K562 (cell line): ENCODE measurements around the gene HRAS. TPM values are rescaled to one million over a fixed set of nuclear protein-coding genes. Genes with fewer than 3 reads are reported as not detected.

Experiments used
- BRF2 ChIP-seq: IDR thresholded peaks from 3 replicates; pipeline ENCODE4 v1.6.1; 2011; ENCODE audit warnings: borderline replicate concordance, mild to moderate bottlenecking; ENCODE audit not compliant: insufficient read length, insufficient read depth
- CTBP1 ChIP-seq: fragments of 450-650 bp; IDR thresholded peaks from 2 replicates; pipeline ENCODE4 v1.6.1; 2016; ENCODE audit warnings: borderline replicate concordance
- DNMT1 ChIP-seq: fragments of 450-650 bp; IDR thresholded peaks from 2 replicates; pipeline ENCODE4 v1.6.1; 2016; ENCODE audit warnings: antibody characterized with exemption, mild to moderate bottlenecking
- E2F6 ChIP-seq, 2 experiments: IDR thresholded peaks; 2 replicates each; pipeline ENCODE4 v1.6.1; 2011; ENCODE audit warnings: borderline replicate concordance in 1 of 2, control low read depth in 1 of 2, low read depth in 1 of 2, low read length in 1 of 2, mild to moderate bottlenecking in 1 of 2, mixed read lengths in 1 of 2, moderate library complexity in 1 of 2; ENCODE audit not compliant: insufficient read depth in 1 of 2, insufficient read length in 1 of 2, poor library complexity in 1 of 2, severe bottlenecking in 1 of 2; ENCODE audit errors: extremely low read depth in 1 of 2
- HLTF ChIP-seq: fragments of 450-650 bp; IDR thresholded peaks from 2 replicates; pipeline ENCODE4 v1.6.1; 2016
- HMG20A ChIP-seq: fragments of 450-650 bp; formaldehyde crosslinking; conservative IDR thresholded peaks from 2 replicates; pipeline ENCODE4 v1.4.0; 2020; ENCODE audit warnings: mild to moderate bottlenecking, mixed read lengths
- IRF9 ChIP-seq: fragments of 450-650 bp; IDR thresholded peaks from 2 replicates; pipeline ENCODE4 v1.6.1; 2016; ENCODE audit warnings: missing biosample characterization, missing genetic modification characterization
- JUNB ChIP-seq: fragments of 450-650 bp; formaldehyde crosslinking; conservative IDR thresholded peaks from 2 replicates; pipeline ENCODE4 v1.4.0; 2020; ENCODE audit warnings: mild to moderate bottlenecking
- KLF10 ChIP-seq: fragments of 250-450 bp; sonication (Bioruptor Pico); IDR thresholded peaks from 2 replicates; pipeline ENCODE4 v1.6.1; 2021; ENCODE audit warnings: matching md5 sums
- MECOM ChIP-seq: fragments of 250-450 bp; sonication (Bioruptor Pico); IDR thresholded peaks from 2 replicates; pipeline ENCODE4 v1.8.0; 2022; ENCODE audit warnings: inconsistent platforms
- NCOA6 ChIP-seq: fragments of 450-650 bp; IDR thresholded peaks from 2 replicates; pipeline ENCODE4 v1.6.1; 2017; ENCODE audit warnings: mild to moderate bottlenecking
- PKNOX1 ChIP-seq: fragments of 450-650 bp; IDR thresholded peaks from 2 replicates; pipeline ENCODE4 v1.6.1; 2016
- PYGO2 ChIP-seq: fragments of 450-650 bp; IDR thresholded peaks from 2 replicates; pipeline ENCODE4 v1.6.1; 2016; ENCODE audit warnings: mild to moderate bottlenecking, missing genetic modification characterization, moderate library complexity, missing compliant biosample characterization
- SMARCA4 ChIP-seq: fragments of 450-650 bp; IDR thresholded peaks from 2 replicates; pipeline ENCODE4 v1.6.1; 2016
- TAF7 ChIP-seq: fragments of 450-650 bp; IDR thresholded peaks from 2 replicates; pipeline ENCODE4 v1.6.1; 2016; ENCODE audit warnings: missing genetic modification characterization, missing compliant biosample characterization
- TFAM ChIP-seq: fragments of 250-450 bp; sonication (Bioruptor Pico); conservative IDR thresholded peaks from 2 replicates; pipeline ENCODE4 v1.5.0; 2021; ENCODE audit warnings: mild to moderate bottlenecking, moderate library complexity
- TSHZ1 ChIP-seq: fragments of 250-450 bp; sonication (Bioruptor Pico); IDR thresholded peaks from 2 replicates; pipeline ENCODE4 v1.4.0; 2020; ENCODE audit warnings: mild to moderate bottlenecking, moderate library complexity
- USF1 ChIP-seq: sonication (generic); formaldehyde crosslinking; IDR thresholded peaks from 2 replicates; pipeline ENCODE4 v1.9.0; 2022; ENCODE audit warnings: mild to moderate bottlenecking, missing genetic modification reagents
- ZNF707 ChIP-seq: fragments of 250-450 bp; sonication (Bioruptor Pico); conservative IDR thresholded peaks from 2 replicates; pipeline ENCODE4 v1.8.0; 2022; ENCODE audit warnings: inconsistent platforms, mild to moderate bottlenecking, moderate library complexity
- polyA plus RNA-seq, 8 experiments: library from polyadenylated mRNA; depleted of rRNA in 4 of 8; stranded (reverse) in 5 of 8; unstranded in 3 of 8; fragments of >200 nt; fragmentation: Nextera tagmentation in 2 of 8; fragmentation: Illumina TruSeq in 1 of 8; extraction: Ambion mirVana in 2 of 8; extraction: Trizol in 1 of 8; gene quantifications; 2 replicates each; pipeline versions ENCODE4 v1.2.1 to v1.2.3, GENCODE V29; 2011 to 2014; ENCODE audit warnings: inconsistent platforms in 1 of 8, missing spikeins in 1 of 8
- total RNA-seq, 7 experiments: library from RNA; depleted of rRNA in 6 of 7; stranded (reverse); fragments of >200 nt in 6 of 7; fragmentation: Illumina TruSeq in 2 of 7; extraction: Trizol in 2 of 7; gene quantifications; 2 replicates each; pipeline versions ENCODE4 v1.2.1 to v1.2.3, GENCODE V29; 2011 to 2021; ENCODE audit warnings: low replicate concordance in 1 of 7
- TF ChIP-seq, protein P1 (sequence below): fragments of 250-450 bp; sonication (Bioruptor Pico); IDR thresholded peaks from 2 replicates; pipeline ENCODE4 v1.8.0; 2021; ENCODE audit warnings: moderate library complexity, mild to moderate bottlenecking, inconsistent platforms

Gene HRAS
- total and polyA plus RNA-seq, 9 of the 15 experiments (the other 6 are each of a cell fraction or from before 2014, with no cell fraction given) = 2.8 to 73.5 (median 29.6) TPM

GRCh38 chr11:506238-506994, 29.0 kb downstream of the HRAS start (continued):
- TF ChIP-seq E2F6 (IDR thresholded peaks at IDR 0.05; ENCODE audit: borderline replicate concordance in 1 of 2, extremely low read depth in 1 of 2, insufficient read depth in 1 of 2, insufficient read length in 1 of 2, low read depth in 1 of 2, low read length in 1 of 2, poor library complexity in 1 of 2, severe bottlenecking in 1 of 2) (peak; percentile 78 to 83), TSHZ1 (CRISPR knock-in tag) (no peak), JUNB (no peak), CTBP1 (peak; percentile 33; the same call in 1 of the 2 replicates), KLF10 (CRISPR knock-in tag) (no peak), HLTF (no peak), BRF2 (no peak), DNMT1 (no peak), PKNOX1 (peak; percentile 49; the same call in 1 of the 2 replicates), TAF7 (peak; percentile 56), USF1 (CRISPR knock-in tag) (peak; percentile 89), PYGO2 (tag) (no peak), SMARCA4 (0 out of 2 replicates have a peak, but pooled peaks have one; percentile 40), TFAM (CRISPR knock-in tag) (no peak), NCOA6 (no peak), HMG20A (CRISPR knock-in tag) (no peak), MECOM (CRISPR knock-in tag) (no peak), IRF9 (tag) (no peak), ZNF707 (CRISPR knock-in tag) (no peak)
- TF ChIP-seq, protein P1, sequence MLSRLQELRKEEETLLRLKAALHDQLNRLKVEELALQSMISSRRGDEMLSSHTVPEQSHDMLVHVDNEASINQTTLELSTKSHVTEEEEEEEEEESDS (CRISPR knock-in tag) = no peak
